HEK293 (cell line): ENCODE results near the gene FCHSD1.

Source experiments
- FEZF1 ChIP-seq: fragments of 450-650 bp; formaldehyde crosslinking; IDR thresholded peaks from 2 replicates; pipeline ENCODE4 v1.5.1; 2016; ENCODE audit warnings: missing biosample characterization, missing genetic modification characterization
- GLIS1 ChIP-seq: fragments of 450-650 bp; formaldehyde crosslinking; IDR thresholded peaks from 2 replicates; pipeline ENCODE4 v1.5.1; 2016; ENCODE audit warnings: missing biosample characterization, missing genetic modification characterization
- HOXA7 ChIP-seq: sonication (generic); formaldehyde crosslinking; IDR thresholded peaks from 2 replicates; pipeline ENCODE4 v1.8.1; 2022; ENCODE audit warnings: missing genetic modification reagents, borderline replicate concordance
- MEIS1 ChIP-seq: sonication (generic); formaldehyde crosslinking; IDR thresholded peaks from 2 replicates; pipeline ENCODE4 v1.8.1; 2022; ENCODE audit warnings: missing genetic modification reagents, mild to moderate bottlenecking, borderline replicate concordance
- MYNN ChIP-seq: fragments of 450-650 bp; formaldehyde crosslinking; IDR thresholded peaks from 2 replicates; pipeline ENCODE4 v1.5.1; 2016; ENCODE audit warnings: missing biosample characterization, missing genetic modification characterization, borderline replicate concordance
- OSR2 ChIP-seq: fragments of 450-650 bp; formaldehyde crosslinking; IDR thresholded peaks from 2 replicates; pipeline ENCODE4 v1.5.1; 2016; ENCODE audit warnings: missing biosample characterization, missing genetic modification characterization
- RBAK ChIP-seq: fragments of 450-650 bp; formaldehyde crosslinking; IDR thresholded peaks from 2 replicates; pipeline ENCODE4 v1.5.1; 2016; ENCODE audit warnings: missing biosample characterization, missing genetic modification characterization
- SETDB1 ChIP-seq: IDR thresholded peaks from one replicate; pipeline ENCODE4 v1.6.1; 2017; ENCODE audit warnings: mild to moderate bottlenecking, low read length, moderate library complexity, mixed read lengths; ENCODE audit not compliant: insufficient read length
- YY1 ChIP-seq: fragments of 450-650 bp; formaldehyde crosslinking; IDR thresholded peaks from 2 replicates; pipeline ENCODE4 v1.5.1; 2018; ENCODE audit warnings: missing biosample characterization, missing genetic modification characterization
- ZBTB17 ChIP-seq: fragments of 450-650 bp; formaldehyde crosslinking; IDR thresholded peaks from 2 replicates; pipeline ENCODE4 v1.5.1; 2016; ENCODE audit warnings: missing biosample characterization, missing genetic modification characterization
- ZFP3 ChIP-seq: fragments of 450-650 bp; formaldehyde crosslinking; IDR thresholded peaks from 2 replicates; pipeline ENCODE4 v1.5.1; 2016; ENCODE audit warnings: low read depth, missing biosample characterization, missing genetic modification characterization
- ZFP37 ChIP-seq: fragments of 450-650 bp; formaldehyde crosslinking; IDR thresholded peaks from 2 replicates; pipeline ENCODE4 v1.5.1; 2016; ENCODE audit warnings: missing biosample characterization, missing genetic modification characterization
- ZNF157 ChIP-seq: fragments of 450-650 bp; formaldehyde crosslinking; IDR thresholded peaks from 2 replicates; pipeline ENCODE4 v1.5.1; 2016; ENCODE audit warnings: missing biosample characterization, missing genetic modification characterization
- ZNF202 ChIP-seq: fragments of 450-650 bp; formaldehyde crosslinking; IDR thresholded peaks from 2 replicates; pipeline ENCODE4 v1.5.1; 2016; ENCODE audit warnings: missing biosample characterization, missing genetic modification characterization, borderline replicate concordance
- ZNF266 ChIP-seq: fragments of 450-650 bp; formaldehyde crosslinking; IDR thresholded peaks from 2 replicates; pipeline ENCODE4 v1.5.1; 2016; ENCODE audit warnings: missing biosample characterization, missing genetic modification characterization, low read depth
- ZNF292 ChIP-seq: fragments of 450-650 bp; formaldehyde crosslinking; IDR thresholded peaks from 2 replicates; pipeline ENCODE4 v1.5.1; 2016; ENCODE audit warnings: low read depth, missing biosample characterization, missing genetic modification characterization, borderline replicate concordance
- ZNF302 ChIP-seq: fragments of 450-650 bp; formaldehyde crosslinking; IDR thresholded peaks from 2 replicates; pipeline ENCODE4 v1.5.1; 2016; ENCODE audit warnings: missing biosample characterization, missing genetic modification characterization, low read depth
- ZNF37A ChIP-seq: fragments of 450-650 bp; IDR thresholded peaks from 2 replicates; pipeline ENCODE4 v1.5.1; 2018; ENCODE audit warnings: missing biosample characterization, missing genetic modification characterization
- ZNF677 ChIP-seq: fragments of 450-650 bp; IDR thresholded peaks from 2 replicates; pipeline ENCODE4 v1.5.0; 2018; ENCODE audit warnings: missing biosample characterization, mild to moderate bottlenecking, missing genetic modification characterization, moderate library complexity
- ZNF707 ChIP-seq: fragments of 450-650 bp; formaldehyde crosslinking; IDR thresholded peaks from 2 replicates; pipeline ENCODE4 v1.5.1; 2016; ENCODE audit warnings: missing biosample characterization, missing genetic modification characterization
- ZNF777 ChIP-seq: fragments of 450-650 bp; formaldehyde crosslinking; IDR thresholded peaks from 2 replicates; pipeline ENCODE4 v1.5.1; 2017; ENCODE audit warnings: missing biosample characterization, missing genetic modification characterization, borderline replicate concordance
- TF ChIP-seq, protein P1 (sequence below): fragments of 450-650 bp; formaldehyde crosslinking; IDR thresholded peaks from 2 replicates; pipeline ENCODE4 v1.5.1; 2016; ENCODE audit warnings: missing biosample characterization, missing genetic modification characterization
- TF ChIP-seq, protein P2 (sequence below): fragments of 450-650 bp; formaldehyde crosslinking; IDR thresholded peaks from 2 replicates; pipeline ENCODE4 v1.5.1; 2016; ENCODE audit warnings: missing biosample characterization, missing genetic modification characterization, borderline replicate concordance
- TF ChIP-seq, protein P3 (sequence below): fragments of 450-650 bp; formaldehyde crosslinking; IDR thresholded peaks from 2 replicates; pipeline ENCODE4 v1.5.1; 2016; ENCODE audit warnings: missing biosample characterization, missing genetic modification characterization, borderline replicate concordance
- TF ChIP-seq, protein P4 (sequence below): fragments of 450-650 bp; formaldehyde crosslinking; IDR thresholded peaks from 2 replicates; pipeline ENCODE4; 2016; ENCODE audit warnings: missing biosample characterization, missing genetic modification characterization
- TF ChIP-seq, protein P5 (sequence below): fragments of 450-650 bp; formaldehyde crosslinking; IDR thresholded peaks from 2 replicates; pipeline ENCODE4 v1.5.1; 2016; ENCODE audit warnings: missing biosample characterization, missing genetic modification characterization
- TF ChIP-seq, protein P6 (sequence below): fragments of 450-650 bp; formaldehyde crosslinking; IDR thresholded peaks from 2 replicates; pipeline ENCODE4 v1.5.1; 2016; ENCODE audit warnings: missing biosample characterization, missing genetic modification characterization
- TF ChIP-seq, protein P7 (sequence below): fragments of 450-650 bp; formaldehyde crosslinking; IDR thresholded peaks from 2 replicates; pipeline ENCODE4 v1.5.1; 2016; ENCODE audit warnings: missing biosample characterization, missing genetic modification characterization

FCHSD1 gene

DNA sequence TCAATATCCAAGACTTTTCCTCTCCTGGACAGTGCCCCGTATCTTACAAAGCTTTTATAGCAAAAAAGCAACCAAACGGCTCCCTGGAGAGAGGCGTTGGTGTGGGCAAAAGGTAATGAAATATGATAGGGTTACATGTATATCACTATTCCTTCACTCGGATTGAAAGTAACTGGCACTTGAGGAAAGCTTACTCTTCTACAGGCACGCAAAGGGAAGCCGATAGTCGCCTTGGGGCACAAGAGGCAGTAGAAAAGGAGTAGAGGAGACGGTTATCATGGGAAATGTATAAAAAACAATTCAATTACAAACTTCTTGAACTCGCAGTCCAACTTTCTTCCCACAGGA lies 33.6 kb downstream of the FCHSD1 start (continued):
- TF ChIP-seq ZNF707 = no peak
- TF ChIP-seq ZNF292 = no peak
- TF ChIP-seq ZFP3 = no peak
- TF ChIP-seq, protein P1, sequence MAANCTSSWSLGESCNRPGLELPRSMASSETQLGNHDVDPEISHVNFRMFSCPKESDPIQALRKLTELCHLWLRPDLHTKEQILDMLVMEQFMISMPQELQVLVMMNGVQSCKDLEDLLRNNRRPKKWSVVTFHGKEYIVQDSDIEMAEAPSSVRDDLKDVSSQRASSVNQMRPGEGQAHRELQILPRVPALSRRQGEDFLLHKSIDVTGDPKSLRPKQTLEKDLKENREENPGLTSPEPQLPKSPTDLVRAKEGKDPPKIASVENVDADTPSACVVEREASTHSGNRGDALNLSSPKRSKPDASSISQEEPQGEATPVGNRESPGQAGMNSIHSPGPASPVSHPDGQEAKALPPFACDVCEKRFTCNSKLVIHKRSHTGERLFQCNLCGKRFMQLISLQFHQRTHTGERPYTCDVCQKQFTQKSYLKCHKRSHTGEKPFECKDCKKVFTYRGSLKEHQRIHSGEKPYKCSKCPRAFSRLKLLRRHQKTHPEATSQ (tag by site-specific recombination) = no peak
- TF ChIP-seq FEZF1 (tag by site-specific recombination) = peak; percentile 86
- TF ChIP-seq ZNF157 = no peak
- TF ChIP-seq SETDB1 = no peak
- TF ChIP-seq ZFP37 (tag by site-specific recombination) = no peak
- TF ChIP-seq RBAK = no peak
- TF ChIP-seq MYNN (tag by site-specific recombination) = no peak
- TF ChIP-seq GLIS1 (tag by site-specific recombination) = peak; percentile 32
- TF ChIP-seq ZNF677 (tag by site-specific recombination) = no peak
- TF ChIP-seq ZNF202 (tag by site-specific recombination) = no peak
- TF ChIP-seq ZNF266 = no peak
- TF ChIP-seq, protein P2, sequence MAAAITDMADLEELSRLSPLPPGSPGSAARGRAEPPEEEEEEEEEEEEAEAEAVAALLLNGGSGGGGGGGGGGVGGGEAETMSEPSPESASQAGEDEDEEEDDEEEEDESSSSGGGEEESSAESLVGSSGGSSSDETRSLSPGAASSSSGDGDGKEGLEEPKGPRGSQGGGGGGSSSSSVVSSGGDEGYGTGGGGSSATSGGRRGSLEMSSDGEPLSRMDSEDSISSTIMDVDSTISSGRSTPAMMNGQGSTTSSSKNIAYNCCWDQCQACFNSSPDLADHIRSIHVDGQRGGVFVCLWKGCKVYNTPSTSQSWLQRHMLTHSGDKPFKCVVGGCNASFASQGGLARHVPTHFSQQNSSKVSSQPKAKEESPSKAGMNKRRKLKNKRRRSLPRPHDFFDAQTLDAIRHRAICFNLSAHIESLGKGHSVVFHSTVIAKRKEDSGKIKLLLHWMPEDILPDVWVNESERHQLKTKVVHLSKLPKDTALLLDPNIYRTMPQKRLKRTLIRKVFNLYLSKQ (tag by site-specific recombination) = no peak
- TF ChIP-seq ZNF37A = no peak
- TF ChIP-seq, protein P3, sequence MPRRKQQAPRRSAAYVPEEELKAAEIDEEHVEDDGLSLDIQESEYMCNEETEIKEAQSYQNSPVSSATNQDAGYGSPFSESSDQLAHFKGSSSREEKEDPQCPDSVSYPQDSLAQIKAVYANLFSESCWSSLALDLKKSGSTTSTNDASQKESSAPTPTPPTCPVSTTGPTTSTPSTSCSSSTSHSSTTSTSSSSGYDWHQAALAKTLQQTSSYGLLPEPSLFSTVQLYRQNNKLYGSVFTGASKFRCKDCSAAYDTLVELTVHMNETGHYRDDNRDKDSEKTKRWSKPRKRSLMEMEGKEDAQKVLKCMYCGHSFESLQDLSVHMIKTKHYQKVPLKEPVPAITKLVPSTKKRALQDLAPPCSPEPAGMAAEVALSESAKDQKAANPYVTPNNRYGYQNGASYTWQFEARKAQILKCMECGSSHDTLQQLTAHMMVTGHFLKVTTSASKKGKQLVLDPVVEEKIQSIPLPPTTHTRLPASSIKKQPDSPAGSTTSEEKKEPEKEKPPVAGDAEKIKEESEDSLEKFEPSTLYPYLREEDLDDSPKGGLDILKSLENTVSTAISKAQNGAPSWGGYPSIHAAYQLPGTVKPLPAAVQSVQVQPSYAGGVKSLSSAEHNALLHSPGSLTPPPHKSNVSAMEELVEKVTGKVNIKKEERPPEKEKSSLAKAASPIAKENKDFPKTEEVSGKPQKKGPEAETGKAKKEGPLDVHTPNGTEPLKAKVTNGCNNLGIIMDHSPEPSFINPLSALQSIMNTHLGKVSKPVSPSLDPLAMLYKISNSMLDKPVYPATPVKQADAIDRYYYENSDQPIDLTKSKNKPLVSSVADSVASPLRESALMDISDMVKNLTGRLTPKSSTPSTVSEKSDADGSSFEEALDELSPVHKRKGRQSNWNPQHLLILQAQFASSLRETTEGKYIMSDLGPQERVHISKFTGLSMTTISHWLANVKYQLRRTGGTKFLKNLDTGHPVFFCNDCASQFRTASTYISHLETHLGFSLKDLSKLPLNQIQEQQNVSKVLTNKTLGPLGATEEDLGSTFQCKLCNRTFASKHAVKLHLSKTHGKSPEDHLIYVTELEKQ (tag by site-specific recombination) = no peak
- TF ChIP-seq, protein P4, sequence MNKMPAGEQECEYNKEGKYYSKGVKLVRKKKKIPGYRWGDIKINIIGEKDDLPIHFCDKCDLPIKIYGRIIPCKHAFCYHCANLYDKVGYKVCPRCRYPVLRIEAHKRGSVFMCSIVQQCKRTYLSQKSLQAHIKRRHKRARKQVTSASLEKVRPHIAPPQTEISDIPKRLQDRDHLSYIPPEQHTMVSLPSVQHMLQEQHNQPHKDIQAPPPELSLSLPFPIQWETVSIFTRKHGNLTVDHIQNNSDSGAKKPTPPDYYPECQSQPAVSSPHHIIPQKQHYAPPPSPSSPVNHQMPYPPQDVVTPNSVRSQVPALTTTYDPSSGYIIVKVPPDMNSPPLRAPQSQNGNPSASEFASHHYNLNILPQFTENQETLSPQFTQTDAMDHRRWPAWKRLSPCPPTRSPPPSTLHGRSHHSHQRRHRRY (tag by site-specific recombination) = no peak
- TF ChIP-seq, protein P5, sequence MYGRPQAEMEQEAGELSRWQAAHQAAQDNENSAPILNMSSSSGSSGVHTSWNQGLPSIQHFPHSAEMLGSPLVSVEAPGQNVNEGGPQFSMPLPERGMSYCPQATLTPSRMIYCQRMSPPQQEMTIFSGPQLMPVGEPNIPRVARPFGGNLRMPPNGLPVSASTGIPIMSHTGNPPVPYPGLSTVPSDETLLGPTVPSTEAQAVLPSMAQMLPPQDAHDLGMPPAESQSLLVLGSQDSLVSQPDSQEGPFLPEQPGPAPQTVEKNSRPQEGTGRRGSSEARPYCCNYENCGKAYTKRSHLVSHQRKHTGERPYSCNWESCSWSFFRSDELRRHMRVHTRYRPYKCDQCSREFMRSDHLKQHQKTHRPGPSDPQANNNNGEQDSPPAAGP (tag by site-specific recombination) = no peak
- no peak for TF ChIP-seq HOXA7 (CRISPR knock-in tag)
- TF ChIP-seq ZNF302 (tag by site-specific recombination) = no peak
- no peak for TF ChIP-seq ZNF777 (tag by site-specific recombination)
- peak; percentile 67; the same call in 1 of the 2 replicates for TF ChIP-seq OSR2
- TF ChIP-seq MEIS1 (CRISPR knock-in tag) = no peak
- TF ChIP-seq, protein P6, sequence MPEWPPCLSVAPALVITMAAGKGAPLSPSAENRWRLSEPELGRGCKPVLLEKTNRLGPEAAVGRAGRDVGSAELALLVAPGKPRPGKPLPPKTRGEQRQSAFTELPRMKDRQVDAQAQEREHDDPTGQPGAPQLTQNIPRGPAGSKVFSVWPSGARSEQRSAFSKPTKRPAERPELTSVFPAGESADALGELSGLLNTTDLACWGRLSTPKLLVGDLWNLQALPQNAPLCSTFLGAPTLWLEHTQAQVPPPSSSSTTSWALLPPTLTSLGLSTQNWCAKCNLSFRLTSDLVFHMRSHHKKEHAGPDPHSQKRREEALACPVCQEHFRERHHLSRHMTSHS (tag by site-specific recombination) = no peak
- no peak for TF ChIP-seq YY1
- TF ChIP-seq, protein P7, sequence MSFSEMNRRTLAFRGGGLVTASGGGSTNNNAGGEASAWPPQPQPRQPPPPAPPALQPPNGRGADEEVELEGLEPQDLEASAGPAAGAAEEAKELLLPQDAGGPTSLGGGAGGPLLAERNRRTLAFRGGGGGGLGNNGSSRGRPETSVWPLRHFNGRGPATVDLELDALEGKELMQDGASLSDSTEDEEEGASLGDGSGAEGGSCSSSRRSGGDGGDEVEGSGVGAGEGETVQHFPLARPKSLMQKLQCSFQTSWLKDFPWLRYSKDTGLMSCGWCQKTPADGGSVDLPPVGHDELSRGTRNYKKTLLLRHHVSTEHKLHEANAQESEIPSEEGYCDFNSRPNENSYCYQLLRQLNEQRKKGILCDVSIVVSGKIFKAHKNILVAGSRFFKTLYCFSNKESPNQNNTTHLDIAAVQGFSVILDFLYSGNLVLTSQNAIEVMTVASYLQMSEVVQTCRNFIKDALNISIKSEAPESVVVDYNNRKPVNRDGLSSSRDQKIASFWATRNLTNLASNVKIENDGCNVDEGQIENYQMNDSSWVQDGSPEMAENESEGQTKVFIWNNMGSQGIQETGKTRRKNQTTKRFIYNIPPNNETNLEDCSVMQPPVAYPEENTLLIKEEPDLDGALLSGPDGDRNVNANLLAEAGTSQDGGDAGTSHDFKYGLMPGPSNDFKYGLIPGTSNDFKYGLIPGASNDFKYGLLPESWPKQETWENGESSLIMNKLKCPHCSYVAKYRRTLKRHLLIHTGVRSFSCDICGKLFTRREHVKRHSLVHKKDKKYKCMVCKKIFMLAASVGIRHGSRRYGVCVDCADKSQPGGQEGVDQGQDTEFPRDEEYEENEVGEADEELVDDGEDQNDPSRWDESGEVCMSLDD (tag by site-specific recombination) = no peak
- TF ChIP-seq ZBTB17 (tag by site-specific recombination) = peak; percentile 81
